ENCODE measurements around the gene WWP2.
"Not testable (repeated sequence)": the region's sequence is repeated elsewhere in the genome, so short reads cannot be mapped to it uniquely, and the experiment has no call there.

- TF ChIP-seq TARDBP (IDR thresholded peaks at IDR 0.05); BHLHE40 (IDR thresholded peaks at IDR 0.05; ENCODE audit: borderline replicate concordance); NFRKB (IDR thresholded peaks at IDR 0.05); ARNT (IDR thresholded peaks at IDR 0.05); FOXM1 (IDR thresholded peaks at IDR 0.05; ENCODE audit: borderline replicate concordance); ELF4 (IDR thresholded peaks at IDR 0.05); L3MBTL2 (conservative IDR thresholded peaks at IDR 0.05); FOXA1 (IDR thresholded peaks at IDR 0.05); HDGF (IDR thresholded peaks at IDR 0.05; ENCODE audit: borderline replicate concordance); LEF1 (IDR thresholded peaks at IDR 0.05; ENCODE audit: borderline replicate concordance); FOXK2 (IDR thresholded peaks at IDR 0.05); SP1 (IDR thresholded peaks at IDR 0.05); ZNF384 (IDR thresholded peaks at IDR 0.05): not testable (repeated sequence)
These were observed 210.0 kb downstream of the WWP2 start for GRCh38 chr16:69972120-69972519.

Data from HEK293T (cell line).